H9 (cell line): ENCODE results near the gene MYCBPAP. TPM values are rescaled to one million over a fixed set of nuclear protein-coding genes. Genes with fewer than 3 reads are reported as not detected.

ENCODE experiments used
- DNase-seq: peaks from one replicate; pipeline ENCODE4 v3.0.0-alpha.2; 2017
- H2AFZ ChIP-seq: one replicate; pipeline ENCODE4 v1.6.1; 2013; ENCODE audit warnings: mild to moderate bottlenecking, low read length, control low read depth, moderate library complexity
- H2AK5ac ChIP-seq: 2 replicates; pipeline ENCODE4 v1.6.1; 2013; ENCODE audit warnings: low read length, control low read depth, mixed read lengths; ENCODE audit not compliant: insufficient read length
- H2BK120ac ChIP-seq: one replicate; pipeline ENCODE4 v1.6.1; 2013; ENCODE audit warnings: low read depth, mild to moderate bottlenecking, low read length, control low read depth, inconsistent platforms; ENCODE audit not compliant: poor library complexity, severe bottlenecking
- H2BK12ac ChIP-seq: 2 replicates; pipeline ENCODE4 v1.6.1; 2013; ENCODE audit warnings: low read length, control low read depth, mixed read lengths, low read depth; ENCODE audit not compliant: insufficient read length
- H2BK15ac ChIP-seq: 2 replicates; pipeline ENCODE4 v1.6.1; 2013; ENCODE audit warnings: low read depth, low read length, control low read depth
- H2BK20ac ChIP-seq: one replicate; pipeline ENCODE4 v1.6.1; 2013; ENCODE audit warnings: low read depth, mild to moderate bottlenecking, low read length, control low read depth, inconsistent platforms; ENCODE audit not compliant: poor library complexity, severe bottlenecking
- H2BK5ac ChIP-seq: 2 replicates; pipeline ENCODE4 v1.6.1; 2013; ENCODE audit warnings: low read length, control low read depth, mixed read lengths; ENCODE audit not compliant: insufficient read length
- H3K14ac ChIP-seq: 2 replicates; pipeline ENCODE4 v1.6.1; 2013; ENCODE audit warnings: low read length, control low read depth; ENCODE audit not compliant: insufficient read depth
- H3K18ac ChIP-seq: 2 replicates; pipeline ENCODE4 v1.6.1; 2013; ENCODE audit warnings: low read depth, mild to moderate bottlenecking, mixed read lengths, low read length, control low read depth; ENCODE audit not compliant: insufficient read length
- H3K23ac ChIP-seq: 2 replicates; pipeline ENCODE4 v1.6.1; 2013; ENCODE audit warnings: low read length, control low read depth, mixed read lengths, low read depth; ENCODE audit not compliant: insufficient read length
- H3K23me2 ChIP-seq: 2 replicates; pipeline ENCODE4 v1.6.1; 2013; ENCODE audit warnings: low read depth, mild to moderate bottlenecking, mixed read lengths, low read length, control low read depth; ENCODE audit not compliant: insufficient read length, poor library complexity, severe bottlenecking
- H3K27ac ChIP-seq: 2 replicates; pipeline ENCODE4 v1.5.1; 2013; ENCODE audit warnings: low read length, control low read depth, mixed read lengths, low read depth; ENCODE audit not compliant: insufficient read length
- H3K27me3 ChIP-seq: 2 replicates; pipeline ENCODE4 v1.6.1; 2013; ENCODE audit warnings: low read length, control low read depth, inconsistent platforms; ENCODE audit not compliant: insufficient read depth
- H3K4ac ChIP-seq: 2 replicates; pipeline ENCODE4 v1.6.1; 2013; ENCODE audit warnings: low read depth, mild to moderate bottlenecking, control low read depth, inconsistent platforms, low read length, moderate library complexity
- H3K4me1 ChIP-seq: 2 replicates; pipeline ENCODE4 v1.6.1; 2013; ENCODE audit warnings: low read length, control low read depth, inconsistent platforms; ENCODE audit not compliant: insufficient read depth
- H3K4me2 ChIP-seq: 2 replicates; pipeline ENCODE4 v1.6.1; 2013; ENCODE audit warnings: low read length, control low read depth, mixed read lengths; ENCODE audit not compliant: insufficient read length, insufficient read depth
- H3K56ac ChIP-seq: 2 replicates; pipeline ENCODE4 v1.6.1; 2013; ENCODE audit warnings: low read depth, mild to moderate bottlenecking, mixed read lengths, low read length, control low read depth; ENCODE audit not compliant: insufficient read length
- H3K79me1 ChIP-seq: 2 replicates; pipeline ENCODE4 v1.6.1; 2013; ENCODE audit warnings: low read depth, mild to moderate bottlenecking, moderate library complexity, low read length, control low read depth, inconsistent platforms; ENCODE audit not compliant: insufficient read depth, poor library complexity, severe bottlenecking
- H3K79me2 ChIP-seq: 2 replicates; pipeline ENCODE4 v1.6.1; 2013; ENCODE audit warnings: low read length, control low read depth, inconsistent platforms; ENCODE audit not compliant: insufficient read depth
- H3K9ac ChIP-seq: 2 replicates; pipeline ENCODE4 v1.6.1; 2013; ENCODE audit warnings: low read length, control low read depth, mixed read lengths; ENCODE audit not compliant: insufficient read length; ENCODE audit errors: extremely low read depth
- H3K9me3 ChIP-seq: one replicate; pipeline ENCODE4 v1.6.1; 2013; ENCODE audit warnings: low read depth, low read length, inconsistent platforms; ENCODE audit not compliant: control insufficient read depth
- H3T11ph ChIP-seq: one replicate; pipeline ENCODE4 v1.6.1; 2013; ENCODE audit warnings: mild to moderate bottlenecking, low read length, control low read depth, inconsistent platforms
- H4K20me1 ChIP-seq: one replicate; pipeline ENCODE4 v1.6.1; 2013; ENCODE audit not compliant: control insufficient read depth, insufficient read length, insufficient read depth
- H4K5ac ChIP-seq: 2 replicates; pipeline ENCODE4 v1.6.1; 2013; ENCODE audit warnings: low read depth, mild to moderate bottlenecking, mixed read lengths, low read length, control low read depth; ENCODE audit not compliant: insufficient read length
- H4K8ac ChIP-seq: replicated peaks from 2 replicates; pipeline ENCODE4 v1.6.1; 2013; ENCODE audit warnings: low read length, control low read depth, mixed read lengths, low read depth; ENCODE audit not compliant: insufficient read length
- H4K91ac ChIP-seq: 2 replicates; pipeline ENCODE4 v1.6.1; 2013; ENCODE audit warnings: low read depth, mild to moderate bottlenecking, moderate library complexity, mixed read lengths, low read length, control low read depth; ENCODE audit not compliant: insufficient read length
- H3K27ac Mint-ChIP-seq, 3 experiments: 2 replicates in 2 of 3; 3 replicates in 1 of 3; pipeline ENCODE4 v1.8.0; 2020 to 2021; ENCODE audit warnings: mixed read lengths in 3 of 3, mild to moderate bottlenecking in 1 of 3, moderate library complexity in 1 of 3
- H3K27me3 Mint-ChIP-seq: 2 replicates; pipeline ENCODE4 v1.8.0; 2021; ENCODE audit warnings: low read depth, mild to moderate bottlenecking, moderate library complexity, mixed read lengths
- H3K36me3 Mint-ChIP-seq, 3 experiments: 2 replicates in 2 of 3; 3 replicates in 1 of 3; pipeline ENCODE4 v1.8.0; 2020 to 2021; ENCODE audit warnings: low read depth in 3 of 3, mixed read lengths in 3 of 3; ENCODE audit not compliant: insufficient read depth in 1 of 3
- H3K4me1 Mint-ChIP-seq, 2 experiments: 2 replicates each; pipeline ENCODE4 v1.8.0; 2020; ENCODE audit warnings: mixed read lengths in 2 of 2
- H3K4me3 Mint-ChIP-seq, 2 experiments: 2 replicates in 1 of 2; 3 replicates in 1 of 2; pipeline ENCODE4 v1.8.0; 2020 to 2021; ENCODE audit warnings: mild to moderate bottlenecking in 2 of 2, mixed read lengths in 2 of 2, moderate library complexity in 1 of 2
- H3K9me3 Mint-ChIP-seq, 2 experiments: 2 replicates in 1 of 2; 3 replicates in 1 of 2; pipeline ENCODE4 v1.8.0; 2020; ENCODE audit warnings: mild to moderate bottlenecking in 2 of 2, mixed read lengths in 2 of 2, moderate library complexity in 1 of 2
- CTCF ChIP-seq: fragments of 200-600 bp; sonication (generic); conservative IDR thresholded peaks from 3 replicates; pipeline ENCODE4 v1.8.0; 2021; ENCODE audit warnings: antibody characterized with exemption, mild to moderate bottlenecking
- WGBS: extraction: QIAGEN DNeasy Blood & Tissue Kit; methylation state at CpG from one replicate; pipeline ENCODE4 v1.1.7; 2013; ENCODE audit warnings: missing lambda C conversion rate, low lambda C conversion rate, mixed read lengths; ENCODE audit not compliant: insufficient read length; ENCODE audit errors: extremely low coverage; 5-methylcytosine and 5-hydroxymethylcytosine counted together
- total RNA-seq: library from RNA; stranded (reverse); gene quantifications from 2 replicates; pipeline ENCODE4 v1.2.1, GENCODE V29; 2021

MYCBPAP gene
- total RNA-seq, 1 experiment from 2014 or later, result 1.7 TPM

GRCh38 chr17:50563092-50563511, 54.9 kb downstream of the MYCBPAP start:
- H3K4me1 Mint-ChIP-seq, result peaks cover 33 to 60% of the 10 kb centered on the region in 2 experiments
- Histone ChIP-seq H3K9ac (no peak overlapping the region), H3K79me2 (no peaks in the 10 kb centered on the region), H4K8ac (no peak overlapping the region), H3K14ac (no peak overlapping the region), H3K4ac (no peak overlapping the region), H3K27me3 (peaks cover 44% of the 10 kb centered on the region), H3K23ac (no peak overlapping the region), H3K4me1 (peaks cover 2% of the 10 kb centered on the region; the same call in 1 of the 2 replicates), H3K4me2 (no peak overlapping the region), H2BK20ac (no peak overlapping the region), H4K91ac (no peak overlapping the region), H3K79me1 (no peaks in the 10 kb centered on the region), H4K5ac (no peak overlapping the region), H2BK5ac (no peak overlapping the region), H3K27ac (no peak overlapping the region), H2BK12ac (no peak overlapping the region), H2AFZ (no peak overlapping the region), H3K23me2 (peaks cover 26% of the 10 kb centered on the region), H2BK15ac (no peak overlapping the region), H3K18ac (no peak overlapping the region), H3K9me3 (no peaks in the 10 kb centered on the region), H2BK120ac (no peak overlapping the region), H2AK5ac (no peak overlapping the region), H3T11ph (no peak overlapping the region), H4K20me1 (no peaks in the 10 kb centered on the region), H3K56ac (no peak overlapping the region)
- no peak overlapping the region for H3K27ac Mint-ChIP-seq
- no peaks in the 10 kb centered on the region; a peak in 1 of 7 replicates for H3K36me3 Mint-ChIP-seq
- DNase-seq, result peak; percentile 39
- peak overlapping the region in 1 of 2 experiments; percentile 55; a peak in 2 of 5 replicates for H3K4me3 Mint-ChIP-seq
- no peaks in the 10 kb centered on the region for H3K9me3 Mint-ChIP-seq
- peak; percentile 20; the same call in 1 of the 3 replicates for TF ChIP-seq CTCF
- H3K27me3 Mint-ChIP-seq, result peaks cover 86% of the 10 kb centered on the region
- WGBS, result no CpG with 5 or more reads among the region's 4 CpGs
